K562 (cell line): ENCODE results near the gene CLK4. TPM values are rescaled to one million over a fixed set of nuclear protein-coding genes. Genes with fewer than 3 reads are reported as not detected.

Source experiments
- ATAC-seq: fragments of 200-7000 bp; cut with Tn5 transposase; 3 replicates; pipeline ENCODE4 v1.9.1; 2020; ENCODE audit warnings: moderate library complexity
- BruUV-seq: library from RNA; stranded (reverse); fragments of 400-500 nt; replicated peaks from 2 replicates; lab custom pipeline; 2021; lab: Mats Ljungman, UMichigan
- CTCF ChIA-PET: fragments of 300-600 bp; formaldehyde crosslinking; extraction: SDS; loops from one replicate; lab custom pipeline; 2021; ENCODE audit warnings: low intra/inter-chr PET ratio; lab: Yijun Ruan, JAX
- POLR2A ChIA-PET: fragments of 300-600, 350-650 bp; sonication (Branson Sonifier 250); formaldehyde crosslinking; extraction: SDS; loops from one replicate; lab custom pipeline; 2021; ENCODE audit warnings: antibody characterized with exemption, inconsistent platforms; lab: Yijun Ruan, JAX
- DNase-seq, 4 experiments: peaks; one replicate each; pipeline versions ENCODE4 v3.0.0 to v3.0.0-alpha.2; 2011 to 2018; ENCODE audit warnings: low spot score in 3 of 4, mixed read lengths in 3 of 4; ENCODE audit errors: extremely low read depth in 1 of 4
- FAIRE-seq: peaks from 2 replicates; lab custom pipeline; 2011; peaks lifted over from hg19 to GRCh38; lab: Jason Lieb, UNC
- H2AFZ ChIP-seq: 2 replicates; pipeline ENCODE4 v1.6.0; 2011; ENCODE audit warnings: low read depth, low read length, control low read depth, inconsistent platforms
- H3K27ac ChIP-seq: fragments of 200-600 bp; 3 replicates; pipeline ENCODE4 v1.8.0; 2011; ENCODE audit warnings: low read depth, mild to moderate bottlenecking, control low read depth, inconsistent platforms, low read length, moderate library complexity, mixed read lengths; ENCODE audit errors: extremely low read depth
- H3K27me3 ChIP-seq, 2 experiments: fragments of 300-600 bp in 1 of 2; 2 replicates in 1 of 2; 3 replicates in 1 of 2; pipeline versions ENCODE4 v1.6.0 to v1.8.0; 2011; ENCODE audit warnings: inconsistent platforms in 2 of 2, low read length in 2 of 2, mild to moderate bottlenecking in 1 of 2, mixed read lengths in 1 of 2, moderate library complexity in 1 of 2; ENCODE audit not compliant: control insufficient read depth in 2 of 2, insufficient read depth in 2 of 2
- H3K36me3 ChIP-seq: fragments of 300-600 bp; 3 replicates; pipeline ENCODE4 v1.8.0; 2011; ENCODE audit warnings: mild to moderate bottlenecking, low read length, inconsistent platforms; ENCODE audit not compliant: control insufficient read depth, insufficient read depth
- H3K4me1 ChIP-seq, 2 experiments: fragments of 200-600 bp in 1 of 2; replicated peaks in 1 of 2; 2 replicates in 1 of 2; 3 replicates in 1 of 2; pipeline versions ENCODE4 v1.5.1 to v1.8.0; 2011; ENCODE audit warnings: inconsistent platforms in 2 of 2, low read length in 2 of 2, mild to moderate bottlenecking in 1 of 2, mixed read lengths in 1 of 2, moderate library complexity in 1 of 2; ENCODE audit not compliant: control insufficient read depth in 2 of 2, insufficient read depth in 2 of 2
- H3K4me2 ChIP-seq: 2 replicates; pipeline ENCODE4 v1.6.1; 2011; ENCODE audit warnings: low read length, control low read depth, inconsistent platforms, mixed read lengths; ENCODE audit not compliant: insufficient read depth
- H3K4me3 ChIP-seq: fragments of 200-600 bp; sonication (generic), shearing (Covaris generic); 2 replicates; pipeline ENCODE4 v1.5.1; 2016; ENCODE audit warnings: control low read depth, inconsistent platforms
- H3K79me2 ChIP-seq: fragments of 200-600 bp; 3 replicates; pipeline ENCODE4 v1.8.0; 2011; ENCODE audit warnings: low read length, inconsistent platforms; ENCODE audit not compliant: control insufficient read depth, insufficient read depth
- H3K9ac ChIP-seq, 2 experiments: 2 replicates each; pipeline versions ENCODE4 v1.6.0 to v1.6.1; 2011; ENCODE audit warnings: low read depth in 2 of 2, low read length in 2 of 2, control low read depth in 1 of 2, inconsistent platforms in 1 of 2, mild to moderate bottlenecking in 1 of 2, mixed read lengths in 1 of 2; ENCODE audit not compliant: insufficient read depth in 1 of 2
- H3K9me1 ChIP-seq: one replicate; pipeline ENCODE4 v1.6.0; 2011; ENCODE audit warnings: inconsistent platforms, mild to moderate bottlenecking, low read length, moderate library complexity; ENCODE audit not compliant: control insufficient read depth, insufficient read depth
- H3K9me3 ChIP-seq: replicated peaks from 2 replicates; pipeline ENCODE4 v1.5.1; 2011; ENCODE audit warnings: low read depth, low read length, inconsistent platforms; ENCODE audit not compliant: control insufficient read depth, insufficient read depth
- H4K20me1 ChIP-seq: replicated peaks from 2 replicates; pipeline ENCODE4 v1.6.1; 2011; ENCODE audit warnings: low read length, inconsistent platforms, mixed read lengths; ENCODE audit not compliant: control insufficient read depth, insufficient read depth
- C11orf30 ChIP-seq: fragments of 450-650 bp; IDR thresholded peaks from 2 replicates; pipeline ENCODE4 v1.6.1; 2016; ENCODE audit warnings: low read depth, mild to moderate bottlenecking
- CBX8 ChIP-seq: fragments of 200-600 bp; sonication (generic); IDR thresholded peaks from 2 replicates; pipeline ENCODE4 v1.6.1; 2012; ENCODE audit warnings: borderline replicate concordance, mixed run types, low read depth, mild to moderate bottlenecking, moderate library complexity, mixed read lengths, low read length, control low read depth, inconsistent platforms; ENCODE audit not compliant: poor library complexity, severe bottlenecking; ENCODE audit errors: extremely low read depth
- ELF2 ChIP-seq: fragments of 250-450 bp; sonication (Bioruptor Pico); IDR thresholded peaks from 2 replicates; pipeline ENCODE4 v1.5.0; 2021; ENCODE audit warnings: mild to moderate bottlenecking
- EWSR1 ChIP-seq: fragments of 450-650 bp; IDR thresholded peaks from 2 replicates; pipeline ENCODE4 v1.6.1; 2018; ENCODE audit warnings: borderline replicate concordance, mild to moderate bottlenecking, low read depth, moderate library complexity; ENCODE audit not compliant: partially characterized antibody
- EZH2 ChIP-seq: IDR thresholded peaks from 2 replicates; pipeline ENCODE4 v1.6.1; 2012; ENCODE audit warnings: low read depth, mild to moderate bottlenecking, inconsistent platforms, low read length, borderline replicate concordance
- HLTF ChIP-seq: fragments of 450-650 bp; IDR thresholded peaks from 2 replicates; pipeline ENCODE4 v1.6.1; 2016
- MAFF ChIP-seq: IDR thresholded peaks from 2 replicates; pipeline ENCODE4 v1.6.1; 2012; ENCODE audit warnings: low read length, improper control_type of control experiment
- MITF ChIP-seq: IDR thresholded peaks from 2 replicates; pipeline ENCODE4 v1.6.1; 2014; ENCODE audit warnings: antibody characterized with exemption
- NR4A1 ChIP-seq, 2 experiments: fragments of 250-450 bp in 1 of 2; fragments of 450-650 bp in 1 of 2; sonication (Bioruptor Pico) in 1 of 2; IDR thresholded peaks; 2 replicates each; pipeline versions ENCODE4 v1.4.0 to v1.6.1; 2016 to 2020; ENCODE audit warnings: mild to moderate bottlenecking in 2 of 2, missing compliant biosample characterization in 1 of 2, missing genetic modification characterization in 1 of 2, moderate library complexity in 1 of 2
- SMARCB1 ChIP-seq: IDR thresholded peaks from 2 replicates; pipeline ENCODE4 v1.6.1; 2011; ENCODE audit warnings: improper control_type of control experiment, low read depth; ENCODE audit not compliant: insufficient read length
- TFE3 ChIP-seq: fragments of 450-650 bp; formaldehyde crosslinking; IDR thresholded peaks from 2 replicates; pipeline ENCODE4 v1.4.0; 2020; ENCODE audit warnings: mild to moderate bottlenecking, mixed read lengths
- WGBS: fragments of 100-300 bp; shearing (Covaris generic); methylation state at CpG from one replicate; pipeline ENCODE4 v1.1.6; 2016; ENCODE audit warnings: low coverage, mixed read lengths; ENCODE audit not compliant: insufficient coverage; ENCODE audit errors: missing lambda C conversion rate; 5-methylcytosine and 5-hydroxymethylcytosine counted together
- in situ Hi-C: fragments of 300-500 bp; cut with MboI; formaldehyde crosslinking; loops from 4 replicates; pipeline ENCODE4 v1.15.0; 2018; ENCODE audit warnings: inconsistent platforms, mixed read lengths
- intact Hi-C: fragments of 100-400 bp; cut with micrococcal nuclease; formaldehyde crosslinking; loops from 2 replicates; pipeline ENCODE4 v1.14.2; 2022
- polyA plus RNA-seq, 8 experiments: library from polyadenylated mRNA; depleted of rRNA in 4 of 8; stranded (reverse) in 5 of 8; unstranded in 3 of 8; fragments of >200 nt; fragmentation: Nextera tagmentation in 2 of 8; fragmentation: Illumina TruSeq in 1 of 8; extraction: Ambion mirVana in 2 of 8; extraction: Trizol in 1 of 8; gene quantifications; 2 replicates each; pipeline versions ENCODE4 v1.2.1 to v1.2.3, GENCODE V29; 2011 to 2014; ENCODE audit warnings: inconsistent platforms in 1 of 8, missing spikeins in 1 of 8
- total RNA-seq, 7 experiments: library from RNA; depleted of rRNA in 6 of 7; stranded (reverse); fragments of >200 nt in 6 of 7; fragmentation: Illumina TruSeq in 2 of 7; extraction: Trizol in 2 of 7; gene quantifications; 2 replicates each; pipeline versions ENCODE4 v1.2.1 to v1.2.3, GENCODE V29; 2011 to 2021; ENCODE audit warnings: low replicate concordance in 1 of 7

CLK4 gene
- total and polyA plus RNA-seq, 9 of the 15 experiments (the other 6 are each of a cell fraction or from before 2014, with no cell fraction given): 10.5 to 23.1 (median 13.9) TPM

GRCh38 chr5:178577376-178577839 is 49.4 kb downstream of the CLK4 start:
- FAIRE-seq: no peak
- no peaks in the 10 kb centered on the region for H3K9me3 ChIP-seq
- CTCF ChIA-PET: no interaction called here
- H3K79me2 ChIP-seq: no peaks in the 10 kb centered on the region
- no TSS peak for BruUV-seq
- in situ Hi-C loops: no loop called here
- H3K4me2 ChIP-seq: no peak overlapping the region
- ATAC-seq: no peak
- H3K9ac ChIP-seq: no peak overlapping the region
- H3K9me1 ChIP-seq: no peaks in the 10 kb centered on the region
- no peaks in the 10 kb centered on the region; a peak in 1 of 5 replicates for H3K4me1 ChIP-seq
- no peaks in the 10 kb centered on the region for H4K20me1 ChIP-seq
- H2AFZ ChIP-seq: no peak overlapping the region
- intact Hi-C loops: no loop called here
- H3K4me3 ChIP-seq: no peak overlapping the region
- no peaks in the 10 kb centered on the region for H3K36me3 ChIP-seq
- no peak for DNase-seq
- POLR2A ChIA-PET: interaction anchor here (0.7 kb wide), 1 partner anchor 10 kb away, joined by 3 read pairs; no protein-coding TSS in a partner anchor
- H3K27me3 ChIP-seq: peaks cover 2 to 42% of the 10 kb centered on the region in 2 experiments; a peak in 4 of 5 replicates
- 38% methylated on average over 15 of the region's 31 CpGs for WGBS
- no peak overlapping the region for H3K27ac ChIP-seq
- TF ChIP-seq SMARCB1: no peak
- no peak for TF ChIP-seq EWSR1
- TF ChIP-seq MAFF: no peak
- TF ChIP-seq NR4A1 (CRISPR knock-in tag; IDR thresholded peaks at IDR 0.05): no peak
- TF ChIP-seq NR4A1 (tag; IDR thresholded peaks at IDR 0.05): no peak
- TF ChIP-seq TFE3 (CRISPR knock-in tag): no peak
- TF ChIP-seq EZH2: no peak
- no peak for TF ChIP-seq MITF
- TF ChIP-seq C11orf30: no peak
- TF ChIP-seq CBX8: no peak
- no peak for TF ChIP-seq HLTF
- TF ChIP-seq ELF2 (CRISPR knock-in tag): no peak
